CD4-positive, alpha-beta T cell treated with Interleukin-21 for 1 hour (primary cell): ENCODE results near the gene AFF1.
A peak's percentile ranks its signal among the peaks of the same experiment; 100 is the strongest.
"Not testable (repeated sequence)": the region's sequence is repeated elsewhere in the genome, so short reads cannot be mapped to it uniquely, and the experiment has no call there.

ENCODE experiments used
- DNase-seq: peaks from one replicate; pipeline ENCODE4 v3.0.0-alpha.2; 2020

Gene AFF1

DNA sequence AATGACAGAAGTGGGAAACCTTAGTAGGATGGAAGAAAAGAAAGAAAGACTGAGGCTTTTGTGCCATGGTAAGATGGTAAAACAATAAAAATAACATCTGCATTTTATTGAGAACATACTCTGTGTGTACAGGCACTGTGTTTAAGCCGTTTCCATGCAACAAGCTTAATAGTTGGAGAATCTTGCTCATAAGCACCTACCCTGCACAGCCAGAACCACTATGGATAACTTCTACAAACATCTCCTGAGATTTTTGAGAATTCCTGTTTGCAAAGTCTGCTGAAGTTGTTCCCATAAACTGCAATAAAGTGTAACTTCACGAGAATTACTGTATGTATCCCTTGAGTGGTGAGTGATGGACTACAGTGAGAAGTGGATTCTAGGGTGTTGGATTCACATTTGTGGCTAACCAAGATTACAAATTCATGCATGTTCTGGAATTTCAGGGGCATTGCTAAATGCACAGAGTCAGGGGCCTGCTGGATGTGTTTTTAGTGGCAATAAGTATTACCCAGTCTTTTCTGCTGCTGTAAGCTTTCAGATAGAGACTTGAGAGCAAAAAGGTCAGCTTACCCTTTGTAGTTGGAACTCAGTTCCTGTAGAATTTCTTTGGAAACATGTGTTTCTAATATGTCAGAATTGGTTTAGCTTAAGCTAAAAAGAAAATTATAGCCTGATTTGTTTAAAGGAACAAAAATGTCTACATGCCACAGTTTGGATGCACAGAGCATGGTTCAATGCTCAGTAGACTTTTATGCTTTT, 132.5 kb downstream of the AFF1 start:
- DNase-seq: no peak

DNA sequence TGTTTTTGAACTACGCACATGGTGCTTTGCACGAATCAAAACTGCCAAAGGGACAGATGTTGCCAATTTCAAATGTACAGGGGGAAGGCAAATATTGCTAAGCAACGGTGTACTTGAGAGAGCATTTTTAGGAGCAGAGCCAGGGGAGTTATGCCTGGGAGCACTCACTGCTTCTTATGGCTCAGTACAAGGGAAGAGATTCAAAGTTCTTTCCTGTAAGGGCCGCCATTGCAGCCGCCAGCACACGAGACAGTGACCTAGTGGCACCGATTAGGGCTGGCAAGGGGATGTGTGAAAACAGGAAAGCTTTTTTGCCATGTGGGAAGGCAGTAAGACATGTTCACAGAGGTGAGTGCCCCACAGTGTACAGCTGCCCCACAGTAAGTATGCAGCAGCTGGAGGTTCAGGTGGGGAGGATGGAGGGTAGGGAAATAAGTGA, 133.8 kb downstream of the AFF1 start:
- DNase-seq: no peak

DNA sequence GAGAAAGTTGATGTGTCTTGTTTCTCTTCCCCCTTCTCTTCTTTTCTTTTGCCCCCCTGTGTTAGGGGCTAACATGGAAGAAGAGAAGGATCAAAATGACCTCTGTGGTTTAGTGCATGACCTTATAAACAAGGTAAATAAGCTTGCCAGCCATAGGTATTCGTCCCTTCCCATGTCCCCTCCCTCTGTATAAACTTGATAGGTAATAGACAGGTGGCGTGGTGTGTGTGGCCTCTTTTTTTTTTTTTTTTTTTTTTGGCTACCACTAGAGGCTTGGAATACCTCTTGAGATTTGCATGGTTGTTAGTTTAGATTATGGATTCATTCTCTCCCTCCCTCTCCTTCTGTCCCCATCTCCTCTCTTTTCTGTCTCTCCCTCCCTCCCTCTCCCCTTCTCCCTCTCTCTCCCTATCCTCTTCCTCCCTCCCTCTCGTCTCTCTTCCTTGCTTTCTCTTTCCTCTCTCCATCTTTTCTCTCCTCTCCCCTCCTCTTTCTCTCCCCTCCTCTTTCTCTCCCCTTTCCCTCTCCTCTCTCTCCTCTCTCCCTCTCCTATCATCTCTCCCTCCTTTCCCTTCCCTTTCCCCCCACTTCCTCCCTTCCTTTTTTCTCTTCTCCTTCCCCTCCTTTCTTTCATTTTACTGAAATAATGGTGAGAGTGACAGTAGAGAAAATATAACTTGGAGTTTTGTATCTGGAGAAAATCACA, 134.4 kb downstream of the AFF1 start:
- DNase-seq: no peak

DNA sequence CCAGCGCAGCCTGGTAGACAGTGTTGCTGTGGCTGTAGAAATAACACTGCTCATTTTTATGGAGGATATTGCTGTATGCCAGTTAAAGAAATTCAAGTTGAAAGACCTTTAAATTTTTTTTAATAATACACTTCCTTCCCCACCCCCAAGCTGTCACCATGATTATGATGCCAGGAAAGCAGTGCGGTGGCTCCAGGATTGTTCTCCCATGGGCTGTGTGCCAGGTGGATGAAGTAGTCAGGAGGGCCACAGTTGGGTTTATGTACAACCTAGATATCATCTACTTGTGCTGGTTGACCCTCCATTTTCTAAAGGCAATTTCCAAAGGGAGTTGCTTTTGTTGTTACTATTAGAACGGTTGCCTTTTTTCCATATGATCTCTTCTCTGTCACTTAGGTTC, 136.6 kb downstream of the AFF1 start:
- DNase-seq: no peak

DNA sequence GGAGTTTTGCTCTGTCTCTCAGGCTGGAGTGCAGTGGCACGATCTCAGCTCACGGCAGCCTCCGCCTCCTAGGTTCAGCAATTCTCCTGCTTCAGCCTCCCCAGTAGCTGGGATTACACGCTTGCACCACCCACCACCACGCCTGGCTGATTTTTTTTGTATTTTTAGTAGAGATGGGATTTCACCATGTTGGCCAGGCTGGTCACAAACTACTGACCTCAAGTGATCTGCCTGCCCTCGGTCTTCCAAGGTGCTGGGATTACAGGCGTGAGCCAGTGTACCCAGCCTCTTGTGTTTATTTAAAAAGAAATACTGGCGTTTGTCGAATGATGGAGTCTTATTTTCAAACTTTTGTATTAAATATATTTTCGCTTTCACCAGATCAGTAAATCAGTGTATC, 137.7 kb downstream of the AFF1 start:
- DNase-seq: not testable (repeated sequence)

DNA sequence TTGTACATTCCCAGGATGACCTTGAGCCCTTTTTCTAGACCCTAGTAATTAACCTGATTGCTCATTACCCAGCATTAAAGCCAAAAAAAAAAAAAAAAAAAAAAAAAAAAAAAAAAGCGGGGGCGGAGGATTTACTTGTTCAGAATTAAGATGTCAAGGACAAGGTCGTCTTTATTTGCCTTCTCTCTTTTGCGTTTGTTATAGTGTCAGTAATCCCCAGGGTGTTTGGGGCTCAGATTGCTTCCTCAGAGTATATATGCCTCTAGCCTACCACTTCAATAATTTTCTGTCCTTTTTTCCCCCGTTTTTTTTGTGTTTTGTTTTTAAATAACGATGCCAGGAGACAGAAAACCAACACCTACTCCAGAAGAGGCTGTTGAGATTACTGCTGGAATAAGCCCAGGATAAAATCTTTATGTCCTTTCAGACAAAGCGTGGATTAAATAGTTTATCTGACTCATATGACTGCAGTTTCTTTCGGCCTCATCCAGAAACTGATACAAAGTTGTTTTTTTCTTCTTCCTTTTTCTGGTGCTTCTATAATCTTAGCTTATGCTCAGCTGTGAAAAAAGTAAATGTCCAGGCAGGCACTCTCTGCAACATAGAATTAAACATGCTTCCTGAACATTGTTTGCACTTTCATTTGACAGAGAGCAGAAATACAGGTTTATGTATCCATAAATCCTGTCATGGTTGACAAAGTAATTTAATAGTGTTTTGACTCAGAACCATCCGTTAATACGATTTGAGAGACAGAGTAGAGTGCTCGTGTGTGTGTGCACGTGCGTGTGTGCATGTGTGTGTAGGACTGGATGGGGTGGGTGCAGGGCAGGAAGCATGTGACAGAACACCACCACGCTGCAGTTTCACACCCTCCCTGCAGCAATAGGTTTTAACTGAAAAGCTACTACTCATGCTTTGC, 138.6 kb downstream of the AFF1 start:
- DNase-seq: peak; percentile 46

DNA sequence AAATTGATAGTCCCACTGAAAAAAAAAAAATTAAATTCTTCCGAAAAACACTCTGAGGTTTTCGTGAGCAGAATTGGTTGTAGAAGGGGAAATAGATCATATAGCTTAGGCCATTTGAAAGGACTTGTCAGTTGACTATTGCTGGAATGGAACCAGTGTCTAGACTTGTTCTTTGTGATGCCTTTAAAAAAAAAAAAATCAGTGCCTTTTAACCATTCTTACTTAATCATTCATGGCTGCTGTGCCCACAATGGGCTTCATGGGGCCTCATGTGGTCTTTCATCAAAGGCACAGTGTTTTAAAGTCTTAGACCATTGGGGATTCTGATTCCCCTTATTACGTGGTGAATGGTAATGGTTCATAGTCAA, 139.3 kb downstream of the AFF1 start:
- DNase-seq: no peak

DNA sequence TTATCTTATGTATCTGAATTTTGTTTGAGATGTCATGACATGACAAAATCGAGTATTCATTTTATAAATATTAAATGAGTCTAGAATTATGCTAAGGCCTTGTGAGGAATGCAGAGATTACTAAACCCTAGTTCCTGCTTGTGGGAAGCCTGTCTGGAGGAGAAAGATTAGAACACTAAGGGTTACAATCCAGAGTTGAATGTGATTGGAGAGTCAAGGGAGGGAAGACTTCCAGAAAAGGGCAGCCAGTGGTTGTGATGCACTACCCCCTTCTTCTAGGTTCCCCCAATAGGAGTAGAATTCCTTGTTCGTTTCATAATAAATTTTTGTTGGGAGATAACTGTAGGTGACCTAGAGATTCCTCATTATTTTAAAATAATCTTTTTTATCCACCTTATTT, 141.1 kb downstream of the AFF1 start:
- DNase-seq: no peak

DNA sequence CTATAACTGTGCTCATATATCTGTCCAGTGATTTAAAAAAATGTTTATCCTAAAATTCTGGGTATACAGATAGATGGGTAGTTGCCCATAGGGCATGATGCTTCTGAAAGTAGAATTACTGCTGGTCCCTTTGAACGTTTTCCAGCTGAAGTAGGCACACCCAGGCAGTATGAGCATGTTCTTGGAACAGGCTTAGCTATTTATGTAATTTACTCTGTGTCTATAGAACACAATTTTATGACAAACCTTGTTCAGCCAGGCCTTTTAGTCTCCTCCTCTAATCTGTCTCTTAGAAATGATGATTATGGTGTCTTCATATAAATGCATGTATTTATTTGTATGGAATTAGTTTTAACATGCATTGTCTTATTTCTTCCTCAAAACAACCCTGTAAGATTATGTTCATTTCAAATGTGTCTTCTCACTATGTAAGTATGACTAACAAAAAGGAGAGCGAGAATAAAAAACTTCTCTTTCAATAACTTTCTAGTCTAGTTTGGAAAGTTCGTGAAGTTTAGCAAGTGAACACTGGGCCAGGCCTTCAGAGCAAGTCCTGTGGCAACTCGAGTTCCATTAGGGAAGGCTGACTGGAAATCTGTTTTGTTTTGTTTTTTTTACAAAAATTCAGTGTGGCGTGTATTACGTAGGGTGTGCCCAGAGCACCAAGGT, 142.0 kb downstream of the AFF1 start:
- DNase-seq: no peak

DNA sequence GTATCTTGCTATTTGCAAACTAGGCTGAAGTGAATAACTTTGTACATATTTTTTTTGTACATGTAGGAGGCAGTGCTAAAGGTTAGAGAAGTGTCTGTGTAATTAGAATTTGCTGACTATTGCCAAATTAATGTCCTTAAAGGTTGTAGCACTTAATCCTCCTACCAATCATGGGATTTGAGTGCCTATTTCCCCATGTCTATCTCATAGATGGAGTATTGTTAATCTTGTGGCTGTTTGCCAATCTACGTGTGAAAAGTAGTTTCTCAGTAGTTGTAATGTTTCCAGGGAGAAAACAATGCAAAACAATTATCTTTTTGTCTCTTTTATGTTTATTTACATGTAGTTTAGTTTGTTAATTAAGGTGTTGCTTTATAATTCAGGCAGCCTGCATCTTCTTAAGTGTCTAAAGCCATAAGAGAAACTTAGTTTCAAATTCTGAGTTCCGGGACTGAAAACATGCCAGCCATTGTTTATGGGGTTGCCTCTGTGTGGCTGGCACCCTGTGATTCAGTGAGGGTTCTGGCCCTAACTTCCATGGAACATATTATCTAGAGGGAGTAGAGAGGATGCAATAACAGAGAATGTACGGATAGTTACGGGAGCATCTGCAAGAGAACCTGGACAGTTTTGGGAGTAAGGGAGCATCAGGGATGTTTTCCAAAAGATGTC, 143.2 kb downstream of the AFF1 start:
- DNase-seq: no peak

DNA sequence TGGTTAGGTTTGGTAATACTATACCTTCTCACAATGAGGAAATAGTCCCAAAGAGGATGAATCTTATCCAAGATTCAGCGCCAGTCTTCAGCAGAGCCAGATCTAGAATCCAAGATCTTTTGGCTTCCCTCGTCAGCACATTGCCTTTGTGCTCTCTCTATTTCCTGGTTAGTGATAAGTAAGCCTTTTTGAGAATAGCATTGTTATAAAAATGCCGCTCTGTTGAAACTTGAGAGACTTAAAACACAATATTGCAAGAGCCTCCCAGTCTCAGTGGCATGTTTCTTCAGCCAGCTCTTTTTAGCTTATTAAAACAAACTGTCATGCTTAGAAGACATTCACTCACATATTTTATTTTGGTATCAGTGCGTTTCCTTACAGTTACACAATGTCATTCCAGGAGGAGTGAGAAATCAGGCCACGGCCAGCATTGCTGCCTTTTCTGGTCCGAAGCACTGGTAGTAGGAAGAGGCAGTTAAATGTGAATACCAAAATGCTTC, 144.2 kb downstream of the AFF1 start:
- DNase-seq: no peak

DNA sequence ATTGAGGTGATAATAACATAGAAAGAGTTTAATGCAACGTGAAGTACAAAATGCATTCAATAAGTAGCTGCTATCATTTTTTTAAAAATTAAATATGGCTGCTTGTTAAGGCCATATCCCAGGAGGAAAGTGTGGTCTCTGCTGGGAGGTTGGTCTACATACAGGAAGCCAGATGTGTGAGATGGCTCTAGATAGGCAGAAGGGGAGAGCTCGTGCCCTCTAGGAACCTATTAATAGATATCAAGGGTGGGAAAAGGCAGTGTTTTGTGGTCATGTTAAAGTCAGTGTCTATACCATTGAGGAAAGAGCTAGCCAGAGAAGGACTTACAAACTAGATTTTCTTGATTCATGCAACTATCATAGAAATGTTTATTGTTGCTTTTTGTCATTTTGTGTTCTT, 145.2 kb downstream of the AFF1 start:
- DNase-seq: no peak

DNA sequence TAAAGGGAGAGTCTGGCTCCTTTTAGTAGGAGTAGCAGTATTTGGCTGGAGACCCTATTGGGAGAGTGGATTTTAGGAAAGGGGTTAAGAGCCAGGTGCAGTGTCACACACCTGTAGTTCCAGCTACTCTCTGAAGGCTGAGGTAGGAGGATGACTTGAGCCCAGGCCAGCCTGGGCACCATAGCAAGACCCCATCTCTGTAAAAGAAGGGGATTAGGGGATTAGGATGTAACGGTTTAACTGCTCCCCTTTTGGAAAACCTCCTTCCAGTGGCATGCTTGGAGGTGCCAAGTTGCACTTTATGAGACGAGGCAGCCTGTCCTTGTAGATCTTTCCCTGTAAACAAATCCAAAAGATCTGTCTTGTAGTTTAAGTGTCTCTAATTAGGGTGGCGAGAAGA, 145.7 kb downstream of the AFF1 start:
- no peak for DNase-seq

DNA sequence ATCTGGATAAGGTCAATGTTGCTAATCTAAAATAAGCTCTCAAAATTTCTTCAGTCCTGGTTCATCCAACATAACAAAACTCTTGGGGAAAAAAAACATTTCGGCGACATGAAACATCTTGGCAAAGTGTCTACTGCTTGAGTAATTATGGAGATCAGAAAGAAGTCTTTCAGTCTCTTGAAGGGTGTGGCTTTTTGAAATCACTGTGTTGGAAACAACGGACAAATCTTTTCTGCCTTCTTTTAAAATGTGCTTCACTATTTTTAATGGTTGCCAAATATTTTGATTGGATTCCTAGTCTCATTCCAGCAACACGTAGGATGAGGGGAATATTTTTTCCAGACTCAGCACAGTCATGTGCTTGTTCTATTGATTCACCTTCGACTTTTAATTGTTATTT, 147.0 kb downstream of the AFF1 start:
- no peak for DNase-seq

DNA sequence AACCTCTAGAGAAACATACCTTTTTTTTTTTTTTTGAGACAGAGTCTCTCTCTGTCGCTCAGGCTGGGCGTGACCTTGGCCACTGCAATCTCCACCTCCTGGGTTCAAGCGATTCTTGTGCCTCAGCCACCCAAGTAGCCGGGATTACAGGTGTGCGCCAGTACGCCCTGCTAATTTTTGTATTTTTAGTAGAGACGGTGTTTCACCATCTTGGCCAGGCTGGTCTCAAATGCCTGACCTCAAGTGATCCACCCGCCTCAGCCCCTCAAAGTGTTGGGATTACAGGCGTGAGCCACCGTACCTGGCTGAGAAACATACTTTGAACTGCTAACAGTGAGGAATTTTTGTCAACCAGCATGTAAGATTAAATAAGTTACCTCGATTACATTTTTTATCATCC, 150.9 kb downstream of the AFF1 start:
- not testable (repeated sequence) for DNase-seq

DNA sequence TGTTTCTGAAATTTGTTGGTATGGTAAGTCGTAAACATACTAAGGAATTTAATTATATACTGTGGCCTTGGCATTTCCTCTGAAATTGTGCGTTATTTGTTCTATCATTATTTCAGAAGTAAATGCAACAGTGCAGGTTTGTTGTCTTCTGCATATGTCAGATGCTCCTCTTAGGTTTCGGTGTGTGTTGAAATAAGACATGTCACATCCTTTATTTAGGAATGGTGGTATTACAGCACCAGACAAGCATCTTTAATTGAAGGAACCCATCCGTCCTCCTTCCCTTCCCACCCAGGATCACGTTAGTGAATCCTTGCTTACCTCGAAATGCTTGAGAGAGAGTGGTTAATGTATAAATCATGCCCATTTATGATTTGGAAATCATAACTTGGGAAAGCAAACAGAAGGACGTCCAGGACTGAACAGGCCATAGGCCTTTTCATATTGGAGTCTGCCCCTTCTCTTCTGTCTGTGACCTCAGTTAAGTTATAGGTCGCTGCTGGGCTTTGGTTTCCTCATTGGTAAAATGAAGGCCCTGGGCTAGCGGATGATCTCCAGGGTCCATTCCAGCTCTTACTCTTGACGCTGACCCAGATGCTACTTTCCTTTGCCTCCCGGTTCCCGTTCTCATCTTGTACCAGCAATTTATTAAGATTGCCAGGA, 151.5 kb downstream of the AFF1 start:
- DNase-seq: no peak

DNA sequence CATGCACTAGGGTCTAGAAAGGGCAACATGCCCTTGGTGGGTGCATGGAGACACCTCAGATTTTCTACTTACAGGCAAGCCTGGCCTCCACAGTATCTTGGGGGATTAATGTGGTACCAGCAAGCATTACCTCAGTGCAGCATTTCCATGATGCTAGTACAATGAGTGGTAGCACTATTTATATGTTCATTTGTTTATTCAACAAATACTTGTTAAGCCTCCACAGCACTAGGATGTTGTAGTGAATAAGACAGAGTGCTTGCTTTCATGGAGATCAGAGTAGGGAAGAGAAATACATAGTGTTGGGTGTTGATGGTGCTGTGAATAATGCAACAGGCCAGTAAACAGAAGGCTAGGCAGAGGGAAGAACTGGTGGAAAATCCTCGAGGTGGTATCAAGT, 152.2 kb downstream of the AFF1 start:
- no peak for DNase-seq

DNA sequence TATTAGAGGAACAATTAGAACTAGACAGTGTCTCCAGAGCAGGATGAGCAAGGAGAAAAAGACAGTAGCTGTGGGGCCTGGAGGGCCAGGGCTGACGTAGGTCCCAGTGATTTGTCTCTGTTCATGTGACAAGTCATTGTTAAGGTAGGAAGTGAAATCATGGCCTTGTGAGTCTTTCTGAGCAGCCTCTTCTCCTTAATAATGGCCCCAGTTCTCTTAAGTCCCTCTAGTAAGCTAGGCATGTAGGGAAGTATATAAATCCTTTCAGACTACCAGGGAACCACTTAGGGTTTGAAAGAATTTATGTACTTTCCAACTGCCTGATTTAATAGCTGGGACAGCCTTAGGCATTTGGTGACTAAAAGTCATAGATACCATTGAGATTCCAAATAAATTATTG, 152.6 kb downstream of the AFF1 start:
- DNase-seq: no peak

DNA sequence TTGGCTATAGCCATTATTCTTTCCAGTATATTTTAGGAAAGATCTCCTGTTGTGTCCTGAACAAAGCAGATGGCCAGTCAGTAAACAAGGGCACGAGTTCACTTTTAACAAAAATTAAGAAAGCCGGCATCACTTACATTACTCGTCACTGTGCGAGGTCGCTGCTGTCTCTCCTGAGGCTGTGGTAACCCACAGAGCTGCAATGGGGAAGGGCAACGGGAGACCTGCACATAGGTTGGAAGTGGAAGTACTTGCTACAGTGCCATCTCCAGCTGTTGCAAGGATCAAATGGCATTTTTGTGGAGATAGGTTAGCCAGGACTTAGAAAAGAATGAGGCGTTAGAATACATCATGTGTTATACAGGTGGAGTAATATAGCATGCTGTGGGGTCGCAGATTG, 153.4 kb downstream of the AFF1 start:
- no peak for DNase-seq

DNA sequence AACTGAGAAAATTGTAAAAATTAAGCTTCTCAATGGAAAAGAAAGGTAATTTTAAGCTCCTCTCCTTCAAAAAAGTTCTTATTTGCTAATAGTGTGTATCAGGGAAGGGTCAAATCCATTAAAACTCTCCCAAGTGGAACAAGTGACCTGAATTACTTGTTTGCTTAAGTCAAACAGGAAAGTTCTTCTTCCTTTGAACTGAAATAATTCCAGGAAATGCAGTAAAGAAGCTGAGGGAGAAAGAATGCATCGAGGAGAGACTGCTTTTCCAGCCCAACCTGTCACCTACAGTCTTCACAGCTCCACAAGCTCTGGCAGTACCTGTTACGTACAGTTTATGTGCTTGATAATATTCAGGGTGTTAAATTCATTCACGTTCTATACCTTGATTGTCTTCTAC, 154.6 kb downstream of the AFF1 start:
- DNase-seq: no peak

DNA sequence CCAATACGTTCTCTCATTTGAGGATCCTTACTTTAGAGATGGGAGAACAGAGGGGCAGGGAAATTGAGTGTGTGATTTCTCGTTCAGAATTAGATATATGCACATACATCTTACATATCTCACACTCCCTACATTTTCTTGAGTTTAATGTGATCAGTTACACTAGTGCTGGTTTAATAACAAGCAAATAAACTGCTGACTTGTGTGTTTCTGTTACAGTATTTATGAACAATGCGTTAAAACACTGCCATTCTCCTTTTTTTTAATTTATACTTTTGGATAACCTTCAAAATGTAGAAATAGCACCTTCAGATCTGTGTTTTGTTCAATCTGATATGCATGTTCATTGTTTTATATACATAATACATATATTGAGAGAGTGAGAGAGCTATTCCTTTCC, 155.5 kb downstream of the AFF1 start:
- no peak for DNase-seq
